H1 (cell line): ENCODE data around the gene MYO9B. TPM values are rescaled to one million over a fixed set of nuclear protein-coding genes. Genes with fewer than 3 reads are reported as not detected.

Source experiments
- KDM5A ChIP-seq: fragments of 200-600 bp; IDR thresholded peaks from 2 replicates; pipeline ENCODE4 v1.7.1; 2012; ENCODE audit warnings: mild to moderate bottlenecking, low read length, inconsistent platforms, mixed read lengths
- MAX ChIP-seq: IDR thresholded peaks from 2 replicates; pipeline ENCODE4 v1.6.1; 2012; ENCODE audit warnings: inconsistent platforms
- RAD21 ChIP-seq, 2 experiments: IDR thresholded peaks in 1 of 2; conservative IDR thresholded peaks in 1 of 2; 2 replicates each; pipeline ENCODE4 v1.6.1; 2011; ENCODE audit warnings: low read depth in 2 of 2, low read length in 2 of 2, improper control_type of control experiment in 1 of 2, inconsistent platforms in 1 of 2, mild to moderate bottlenecking in 1 of 2, moderate library complexity in 1 of 2
- TAF7 ChIP-seq: optimal IDR thresholded peaks from 2 replicates; pipeline ENCODE3; 2011; ENCODE audit warnings: low read depth, mild to moderate bottlenecking, inconsistent platforms, low read length, moderate library complexity, borderline replicate concordance
- polyA plus RNA-seq, 7 experiments: library from polyadenylated mRNA; depleted of rRNA in 3 of 7; stranded (reverse) in 5 of 7; unstranded in 2 of 7; fragments of >200 nt in 5 of 7; fragments of 200-250 nt in 2 of 7; gene quantifications; 1 replicate in 5 of 7; 2 replicates in 1 of 7; 4 replicates in 1 of 7; pipeline versions ENCODE4 v1.2.1 to v1.2.3, GENCODE V29; 2011 to 2013; ENCODE audit warnings: missing spikeins in 2 of 7, mixed read lengths in 2 of 7
- total RNA-seq: library from RNA; stranded (reverse); fragmentation: NEBNext Ultra II Directional; extraction: Animal tissue kit (Norgen Biotek cat#: 25700); gene quantifications from 2 replicates; pipeline ENCODE4 v1.2.1, GENCODE V29; 2021

Gene MYO9B
- total and polyA plus RNA-seq, 2 of the 8 experiments (the other 6 are each of a cell fraction or from before 2014, with no cell fraction given), result 27.6 to 77.1 TPM

- no peak for TF ChIP-seq MAX
- TF ChIP-seq TAF7, result no peak
- TF ChIP-seq KDM5A, result no peak
- no peak for TF ChIP-seq RAD21 (IDR thresholded peaks at IDR 0.05 in 1 of 2, conservative IDR thresholded peaks at IDR 0.05 in 1 of 2; ENCODE audit: low read depth in 2 of 2, low read length in 2 of 2)
These were observed 15.0 kb downstream of the MYO9B start (continued) for GRCh38 chr19:17090583-17090982.
